Adipose tissue (tissue), 3 donors: ENCODE data around the gene MUC20. TPM values are rescaled to one million over a fixed set of nuclear protein-coding genes. Genes with fewer than 3 reads are reported as not detected.
"Not testable (repeated sequence)": the region's sequence is repeated elsewhere in the genome, so short reads cannot be mapped to it uniquely, and the experiment has no call there.

Experiments used
- H3K27ac ChIP-seq: one replicate; pipeline ENCODE4 v1.5.1; 2013; ENCODE audit warnings: low read depth, low read length
- WGBS, 3 donors: extraction: QIAGEN DNeasy Blood & Tissue Kit; methylation state at CpG; one replicate each; pipeline ENCODE4 v1.1.7; 2013; 5-methylcytosine and 5-hydroxymethylcytosine counted together
- polyA plus RNA-seq, 3 donors: library from polyadenylated mRNA; stranded (reverse); fragments of 200-250 nt; gene quantifications; one replicate each; pipeline ENCODE4 v1.2.3, GENCODE V29; 2013
- donor health status: healthy with polysubstance abuse.
- donor health status: Bipolar disorder and iron deficiency.
- donor health status: healthy.

Gene MUC20
- polyA plus RNA-seq, 3 donors, result 2.4 to 3.6 (median 2.8) TPM

DNA sequence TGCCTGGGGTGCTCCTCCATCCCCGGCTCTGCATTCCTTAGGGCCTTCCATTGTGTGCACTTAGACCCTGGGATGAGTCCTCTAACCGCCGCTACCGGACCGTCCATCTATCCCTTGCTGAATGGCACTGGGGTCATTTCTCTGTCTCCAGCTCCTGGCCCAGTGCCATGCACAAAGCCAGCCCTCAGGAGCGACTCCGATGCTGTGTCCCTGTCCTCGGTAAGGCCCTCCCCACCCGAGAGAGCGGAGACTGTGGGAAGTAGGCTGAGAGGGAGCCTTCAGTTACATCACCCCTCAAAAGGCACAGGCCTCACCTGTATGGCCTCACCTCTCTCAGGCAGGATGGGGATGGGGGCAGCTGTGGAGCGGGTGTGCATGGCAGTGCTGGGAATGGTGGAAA, 57.2 kb downstream of the MUC20 start:
- WGBS, 3 donors, result 73 to 80% (median 79%) methylated on average over 11 of the region's 11 CpGs
- no peak overlapping the region for H3K27ac ChIP-seq

DNA sequence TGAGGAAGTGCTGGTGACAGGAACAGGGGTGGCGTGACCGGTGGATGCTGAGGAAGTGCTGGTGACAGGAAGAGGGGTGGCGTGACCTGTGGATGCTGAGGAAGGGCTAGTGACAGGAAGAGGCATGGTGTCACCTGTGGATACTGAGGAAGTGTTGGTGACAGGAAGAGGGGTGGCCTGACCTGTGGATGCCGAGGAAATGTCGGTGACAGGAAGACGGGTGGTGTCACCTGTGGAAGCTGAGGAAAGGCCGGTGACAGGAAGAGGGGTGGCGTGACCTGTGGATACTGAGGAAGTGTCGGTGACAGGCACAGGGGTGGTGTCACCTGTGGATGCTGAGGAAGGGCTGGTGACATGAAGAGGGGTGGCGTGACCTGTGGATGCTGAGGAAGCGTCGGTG, 60.5 kb downstream of the MUC20 start:
- H3K27ac ChIP-seq, result not testable (repeated sequence)
- WGBS, 3 donors, result 73 to 90% (median 78%) methylated on average over 10 to 12 of the region's 12 CpGs

Other genes with a start within 250 kb of the MUC20 start
- gene PPP1R2, start 177.7 kb upstream of the MUC20 start, polyA plus RNA-seq, result 10 to 100 TPM; 10.6 to 35.2 (median 19.8) TPM
- gene APOD, start 137.0 kb upstream of the MUC20 start, polyA plus RNA-seq, result 100 to 1,000 TPM in 2 of 3 donors, 10 to 100 TPM in 1; 70.3 to 618 (median 602) TPM
- gene MUC4, start 91.0 kb downstream of the MUC20 start, polyA plus RNA-seq, result under 1 TPM; 0.07 to 0.56 (median 0.13) TPM
- gene TNK2, start 187.6 kb downstream of the MUC20 start, polyA plus RNA-seq, result 10 to 100 TPM; 19.7 to 51.6 (median 43.1) TPM